Thyroid gland (tissue), 4 donors: Measurements from ENCODE around the gene HOATZ. TPM values are rescaled to one million over a fixed set of nuclear protein-coding genes. Genes with fewer than 3 reads are reported as not detected.

Experiments used
- DNase-seq, 2 donors: peaks; one replicate each; pipeline ENCODE4 v3.0.0-alpha.2; 2019
- H3K27ac ChIP-seq, 3 donors: fragments of 200-600 bp; sonication (generic); 1 replicate in 2 of 3; 2 replicates in 1 of 3; pipeline ENCODE4 v1.5.1; 2016 to 2019; ENCODE audit warnings: mild to moderate bottlenecking in 1 of 3, moderate library complexity in 1 of 3
- H3K27me3 ChIP-seq: fragments of 200-600 bp; sonication (generic); one replicate; pipeline ENCODE4 v1.5.1; 2019
- H3K36me3 ChIP-seq, 2 donors: fragments of 200-600 bp; sonication (generic); one replicate each; pipeline ENCODE4 v1.5.1; 2016 to 2019
- H3K4me1 ChIP-seq, 2 donors: fragments of 200-600 bp; sonication (generic); one replicate each; pipeline ENCODE4 v1.5.1; 2017 to 2019
- H3K4me3 ChIP-seq, 3 donors: fragments of 200-600 bp; sonication (generic); replicated peaks in 1 of 3; 1 replicate in 2 of 3; 2 replicates in 1 of 3; pipeline ENCODE4 v1.5.1; 2016; ENCODE audit warnings: mild to moderate bottlenecking in 1 of 3
- H3K9me3 ChIP-seq: fragments of 200-600 bp; sonication (generic); one replicate; pipeline ENCODE4 v1.5.1; 2017
- CTCF ChIP-seq, 6 experiments: fragments of 200-600 bp in 3 of 6; fragments of 450-650 bp in 3 of 6; sonication (generic) in 3 of 6; IDR thresholded peaks; one replicate each; pipeline ENCODE4 v1.5.1; 2016 to 2019; ENCODE audit warnings: antibody characterized with exemption in 6 of 6, mild to moderate bottlenecking in 2 of 6, inconsistent platforms in 1 of 6, moderate library complexity in 1 of 6
- POLR2A ChIP-seq, 2 donors: fragments of 450-650 bp; IDR thresholded peaks; one replicate each; pipeline ENCODE4 v1.6.1; 2017; ENCODE audit warnings: antibody characterized with exemption in 2 of 2, mild to moderate bottlenecking in 2 of 2, moderate library complexity in 1 of 2
- WGBS, 2 donors: methylation state at CpG; one replicate each; pipeline ENCODE4 v1.1.5; 2017; 5-methylcytosine and 5-hydroxymethylcytosine counted together
- intact Hi-C: fragments of 100-400 bp; cut with DNase I; formaldehyde crosslinking; loops from one replicate; pipeline ENCODE4 v1.15.1; 2023
- total RNA-seq, 4 donors: library from RNA; depleted of rRNA; stranded (reverse); fragments of >200 nt; gene quantifications; one replicate each; pipeline ENCODE4 v1.2.3, GENCODE V29; 2016

Gene HOATZ
- total RNA-seq, 4 donors from 2014 or later: not detected

GRCh38 chr11:111549869-111550203, 35.3 kb downstream of the HOATZ start:
- Histone ChIP-seq H3K36me3 (peaks cover 5 to 9% of the 10 kb centered on the region in 2 donors), H3K27me3 (no peaks in the 10 kb centered on the region), H3K4me3 (no peak overlapping the region), H3K27ac (no peak overlapping the region), H3K4me1 (no peaks in the 10 kb centered on the region), H3K9me3 (no peaks in the 10 kb centered on the region)
- no peak for TF ChIP-seq POLR2A (IDR thresholded peaks at IDR 0.05)
- TF ChIP-seq CTCF (IDR thresholded peaks at IDR 0.05): no peak
- intact Hi-C loops: no loop called here
- no peak for DNase-seq
- whole genome bisulfite sequencing, 2 donors: 78% methylated on average over 3 of the region's 3 CpGs

- no peaks in the 10 kb centered on the region for H3K27me3 ChIP-seq
- DNase-seq: no peak
- H3K27ac ChIP-seq: no peak overlapping the region
- H3K36me3 ChIP-seq: peaks cover 5 to 9% of the 10 kb centered on the region in 2 donors
- WGBS, 2 donors: 91 to 97% methylated on average over 2 of the region's 2 CpGs
- no peaks in the 10 kb centered on the region for H3K4me1 ChIP-seq
- no peak overlapping the region for H3K4me3 ChIP-seq
- intact Hi-C loops: no loop called here
- TF ChIP-seq CTCF (IDR thresholded peaks at IDR 0.05): no peak
- H3K9me3 ChIP-seq: no peaks in the 10 kb centered on the region
Measured at GRCh38 chr11:111550258-111550657, 35.7 kb downstream of the HOATZ start.

GRCh38 chr11:111554532-111554931, 40.0 kb downstream of the HOATZ start:
- H3K27ac ChIP-seq: no peak overlapping the region

GRCh38 chr11:111555255-111555654, 40.7 kb downstream of the HOATZ start:
- H3K27me3 ChIP-seq: no peaks in the 10 kb centered on the region
- no peak for TF ChIP-seq CTCF (IDR thresholded peaks at IDR 0.05)
- no peak for TF ChIP-seq POLR2A (IDR thresholded peaks at IDR 0.05)
- peaks cover 3 to 5% of the 10 kb centered on the region in 2 donors for H3K36me3 ChIP-seq
- no peaks in the 10 kb centered on the region for H3K4me1 ChIP-seq
- no peak overlapping the region for H3K4me3 ChIP-seq
- intact Hi-C loops: no loop called here
- no peak for DNase-seq
- H3K27ac ChIP-seq: no peak overlapping the region
- H3K9me3 ChIP-seq: no peaks in the 10 kb centered on the region

More at GRCh38 chr11:111554532-111554931, 40.0 kb downstream of the HOATZ start:
- intact Hi-C loops: no loop called here
- Histone ChIP-seq H3K9me3 (no peaks in the 10 kb centered on the region), H3K36me3 (peaks cover 5 to 7% of the 10 kb centered on the region in 2 donors), H3K27me3 (no peaks in the 10 kb centered on the region), H3K4me3 (no peak overlapping the region), H3K4me1 (no peaks in the 10 kb centered on the region)
- TF ChIP-seq CTCF (IDR thresholded peaks at IDR 0.05) (no peak), POLR2A (IDR thresholded peaks at IDR 0.05) (no peak)
- DNase-seq: no peak

- H3K27ac ChIP-seq: no peak overlapping the region
- no peak for DNase-seq
- TF ChIP-seq POLR2A (IDR thresholded peaks at IDR 0.05) (no peak), CTCF (IDR thresholded peaks at IDR 0.05) (no peak)
- no peak overlapping the region for H3K4me3 ChIP-seq
- WGBS, 2 donors: 82 to 89% methylated on average over 5 of the region's 5 CpGs
- H3K27me3 ChIP-seq: no peaks in the 10 kb centered on the region
- intact Hi-C loops: no loop called here
- H3K9me3 ChIP-seq: no peaks in the 10 kb centered on the region
- H3K36me3 ChIP-seq: peaks cover 0 to 5% of the 10 kb centered on the region in 2 donors
- H3K4me1 ChIP-seq: no peaks in the 10 kb centered on the region
Measured at GRCh38 chr11:111557425-111558111, 43.0 kb downstream of the HOATZ start.
